Ishikawa (cell line): Measurements from ENCODE around the gene ZNF304.

Source experiments
- CEBPB ChIP-seq: IDR thresholded peaks from 2 replicates; pipeline ENCODE4 v1.6.1; 2012
- EP300 ChIP-seq: IDR thresholded peaks from 2 replicates; pipeline ENCODE4 v1.6.1; 2012; ENCODE audit warnings: borderline replicate concordance
- FOXM1 ChIP-seq: IDR thresholded peaks from 2 replicates; pipeline ENCODE4 v1.6.1; 2012; ENCODE audit warnings: low read depth, borderline replicate concordance
- MAX ChIP-seq: IDR thresholded peaks from 2 replicates; pipeline ENCODE4 v1.6.1; 2012
- NFIC ChIP-seq: IDR thresholded peaks from 2 replicates; pipeline ENCODE4 v1.6.1; 2012
- RAD21 ChIP-seq: IDR thresholded peaks from 2 replicates; pipeline ENCODE4 v1.6.1; 2012; ENCODE audit warnings: low read depth
- REST ChIP-seq: IDR thresholded peaks from 2 replicates; pipeline ENCODE4 v1.6.1; 2012; ENCODE audit warnings: low read depth, mild to moderate bottlenecking
- TAF1 ChIP-seq: IDR thresholded peaks from 2 replicates; pipeline ENCODE4 v1.6.1; 2012; ENCODE audit warnings: low read depth, mild to moderate bottlenecking
- YY1 ChIP-seq: IDR thresholded peaks from 2 replicates; pipeline ENCODE4 v1.6.1; 2012; ENCODE audit warnings: low read depth

GRCh38 chr19:57366776-57367175, 15.7 kb downstream of the ZNF304 start:
- no peak for TF ChIP-seq CEBPB
- TF ChIP-seq TAF1, result no peak
- TF ChIP-seq FOXM1, result no peak
- TF ChIP-seq MAX, result no peak
- no peak for TF ChIP-seq RAD21
- TF ChIP-seq YY1, result no peak
- no peak for TF ChIP-seq REST
- no peak for TF ChIP-seq NFIC
- TF ChIP-seq EP300, result no peak
